ENCODE measurements around the gene TOM1L2. TPM values are rescaled to one million over a fixed set of nuclear protein-coding genes. Genes with fewer than 3 reads are reported as not detected.

TOM1L2 gene
- total RNA-seq, 1 experiment from 2014 or later, result 24.1 TPM

- TF ChIP-seq RAD21 (IDR thresholded peaks at IDR 0.05; ENCODE audit: low read depth) (no peak), CBX3 (IDR thresholded peaks at IDR 0.05; ENCODE audit: low read depth) (no peak), EZH2 (IDR thresholded peaks at IDR 0.05) (no peak), YY1 (IDR thresholded peaks at IDR 0.05; ENCODE audit: extremely low read depth, insufficient replicate concordance, low read depth, low read length) (no peak), POLR2AphosphoS5 (IDR thresholded peaks at IDR 0.05; ENCODE audit: low read depth, low read length) (no peak), POLR2A (IDR thresholded peaks at IDR 0.05; ENCODE audit: borderline replicate concordance, extremely low read depth, insufficient read depth, insufficient read length) (no peak), EZH2phosphoT487 (IDR thresholded peaks at IDR 0.05; ENCODE audit: borderline replicate concordance) (no peak)
Observed at GRCh38 chr17:17815436-17816200, 156.6 kb downstream of the TOM1L2 start (continued).

GRCh38 chr17:17815062-17815406 is 157.2 kb downstream of the TOM1L2 start:
- Histone ChIP-seq H2AFZ (ENCODE audit: low read depth, low read length, poor library complexity, severe bottlenecking) (no peak overlapping the region), H3K4me2 (ENCODE audit: low read length) (no peak overlapping the region), H3K79me2 (ENCODE audit: insufficient read depth, low read length) (peaks cover 38% of the 10 kb centered on the region), H4K20me1 (ENCODE audit: insufficient read depth) (no peaks in the 10 kb centered on the region), H3K27me3 (ENCODE audit: insufficient read depth, low read length) (no peaks in the 10 kb centered on the region), H3K4me3 (replicated peaks in 1 of 2; ENCODE audit: low read depth in 1 of 2, low read length in 2 of 2) (no peak overlapping the region), H3K4me1 (ENCODE audit: control insufficient read depth in 1 of 2, insufficient read depth in 2 of 2, low read length in 2 of 2) (peaks cover 28 to 34% of the 10 kb centered on the region in 2 experiments), H3K27ac (ENCODE audit: low read depth, low read length) (peak overlapping the region; percentile 48), H3K9me2 (ENCODE audit: insufficient read depth) (no peaks in the 10 kb centered on the region), H3K9ac (ENCODE audit: low read length) (no peak overlapping the region), H3K9me3 (ENCODE audit: control insufficient read depth in 1 of 2, insufficient read depth in 1 of 2, low read depth in 1 of 2, low read length in 2 of 2) (no peaks in the 10 kb centered on the region), H3K36me3 (ENCODE audit: control insufficient read depth in 1 of 2, insufficient read depth in 2 of 2, low read length in 2 of 2) (peaks cover 30 to 74% of the 10 kb centered on the region in 2 experiments)
- ChIA-PET POLR2A (no interaction called here), CTCF (no interaction called here), RAD21 (ENCODE audit: low non-redundant PET in 1 of 2, low total read pairs in 2 of 2, uncharacterized antibody in 2 of 2, unreplicated experiment in 2 of 2) (no interaction called here)
- no peak for TF ChIP-seq ELF1 (IDR thresholded peaks at IDR 0.05; ENCODE audit: borderline replicate concordance, low read depth)
- peak; percentile 20; the same call in 1 of the 2 replicates for TF ChIP-seq POLR2AphosphoS5 (IDR thresholded peaks at IDR 0.05; ENCODE audit: low read depth, low read length)
- no TSS peak for BruUV-seq (replicated peaks)
- intact Hi-C loops (cut with micrococcal nuclease), result no loop called here
- DNase-seq (ENCODE audit: low read depth, low spot score) (no peak), ATAC-seq (no peak)
